Epidermal melanocyte (primary cell): ENCODE measurements around the gene SERPINB5.

Source experiments
- DNase-seq: peaks from one replicate; pipeline ENCODE4 v3.0.0; 2011; ENCODE audit warnings: low spot score; ENCODE audit not compliant: insufficient read length

Gene SERPINB5

GRCh38 chr18:63527251-63527650 is 50.5 kb downstream of the SERPINB5 start:
- no peak for DNase-seq

GRCh38 chr18:63528863-63529492 is 52.2 kb downstream of the SERPINB5 start:
- no peak for DNase-seq

- no peak for DNase-seq
Observed at GRCh38 chr18:63532471-63532870, 55.7 kb downstream of the SERPINB5 start.

GRCh38 chr18:63534615-63535014 is 57.9 kb downstream of the SERPINB5 start:
- no peak for DNase-seq

- DNase-seq: peak; percentile 30
Observed at GRCh38 chr18:63539904-63540510, 63.2 kb downstream of the SERPINB5 start.

GRCh38 chr18:63542069-63542468 is 65.3 kb downstream of the SERPINB5 start, which contains the start of gene SERPINB12:
TSS of gene SERPINB12 (plus strand) at chr18:63542369. CDS start at chr18:63556160, 13,791 bp downstream.
- DNase-seq: no peak

GRCh38 chr18:63544017-63544416 is 67.3 kb downstream of the SERPINB5 start:
- DNase-seq: no peak

- no peak for DNase-seq
Observed at GRCh38 chr18:63545000-63545399, 68.2 kb downstream of the SERPINB5 start.

GRCh38 chr18:63550068-63550467 is 73.3 kb downstream of the SERPINB5 start:
- DNase-seq: peak; percentile 27

- no peak for DNase-seq
Observed at GRCh38 chr18:63551769-63552168, 75.0 kb downstream of the SERPINB5 start.

GRCh38 chr18:63552581-63552980 is 75.8 kb downstream of the SERPINB5 start:
- DNase-seq: no peak

GRCh38 chr18:63553081-63553480 is 76.3 kb downstream of the SERPINB5 start:
- DNase-seq: peak; percentile 86
